ENCODE results near the gene WDR93. TPM values are rescaled to one million over a fixed set of nuclear protein-coding genes. Genes with fewer than 3 reads are reported as not detected.
A peak's percentile ranks its signal among the peaks of the same experiment; 100 is the strongest.

Gene WDR93
- polyA plus RNA-seq, 3 donors = 2.3 to 4.1 (median 2.9) TPM

DNA sequence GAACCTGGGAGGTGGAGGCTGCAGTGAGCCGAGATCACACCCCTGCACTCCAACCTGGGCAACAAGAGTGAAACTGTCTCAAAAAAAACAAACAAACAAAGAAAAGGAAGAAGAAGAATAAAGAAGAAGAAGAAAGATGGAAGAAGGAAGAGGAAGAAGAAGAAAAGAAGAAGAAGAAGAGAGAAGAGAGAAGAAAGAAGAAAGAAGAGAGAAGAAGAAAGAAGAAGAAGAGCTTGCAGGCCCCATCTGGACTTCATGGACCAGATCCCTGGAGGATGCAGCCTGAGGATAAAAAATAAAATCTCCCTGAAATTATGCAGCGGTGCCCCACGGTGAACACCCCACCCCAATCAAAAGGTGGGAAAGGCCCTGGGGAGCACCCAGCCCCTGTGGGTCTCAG lies 69.2 kb downstream of the WDR93 start:
- DNase-seq (ENCODE audit: extremely low read depth in 1 of 11, low read depth in 9 of 11, low spot score in 4 of 11) = no peak

DNA sequence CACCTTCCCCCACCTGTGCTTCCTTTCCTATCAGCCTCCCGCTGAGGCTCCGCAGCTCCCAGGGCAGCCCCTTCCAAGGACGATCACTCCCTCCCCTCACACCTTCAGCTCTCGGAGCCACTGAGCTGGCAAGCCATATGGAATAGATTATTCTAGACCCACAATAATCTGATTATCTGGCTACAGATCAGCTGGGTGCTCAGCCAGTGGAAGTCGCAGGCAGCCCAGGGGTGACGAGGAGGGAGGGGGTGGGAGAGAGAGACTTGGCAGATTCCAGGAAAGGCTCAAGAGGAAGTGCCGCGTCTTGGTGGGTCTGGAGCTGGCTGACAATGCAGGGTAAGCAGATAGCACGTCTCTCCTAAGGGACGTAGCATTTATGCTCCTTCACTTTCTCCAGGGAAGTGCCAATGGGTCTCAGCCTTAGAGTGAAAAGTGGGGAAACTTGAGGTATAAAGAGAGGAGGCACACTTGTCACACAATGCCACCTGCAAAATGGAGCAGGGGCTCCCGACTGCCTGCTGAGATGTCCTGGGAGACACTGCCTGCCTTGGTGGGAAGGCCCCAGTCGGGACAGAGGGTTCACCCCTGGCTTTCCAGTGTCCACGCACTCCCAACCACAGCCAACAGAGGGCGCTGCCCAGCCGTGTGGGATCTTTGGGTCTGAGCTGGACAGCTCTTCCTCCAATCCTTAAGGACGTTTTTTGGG lies 69.8 kb downstream of the WDR93 start:
- peak in 7 of 11 donors; percentile 39 to 65 (median 58) for DNase-seq (ENCODE audit: extremely low read depth in 1 of 11, low read depth in 9 of 11, low spot score in 4 of 11)

DNA sequence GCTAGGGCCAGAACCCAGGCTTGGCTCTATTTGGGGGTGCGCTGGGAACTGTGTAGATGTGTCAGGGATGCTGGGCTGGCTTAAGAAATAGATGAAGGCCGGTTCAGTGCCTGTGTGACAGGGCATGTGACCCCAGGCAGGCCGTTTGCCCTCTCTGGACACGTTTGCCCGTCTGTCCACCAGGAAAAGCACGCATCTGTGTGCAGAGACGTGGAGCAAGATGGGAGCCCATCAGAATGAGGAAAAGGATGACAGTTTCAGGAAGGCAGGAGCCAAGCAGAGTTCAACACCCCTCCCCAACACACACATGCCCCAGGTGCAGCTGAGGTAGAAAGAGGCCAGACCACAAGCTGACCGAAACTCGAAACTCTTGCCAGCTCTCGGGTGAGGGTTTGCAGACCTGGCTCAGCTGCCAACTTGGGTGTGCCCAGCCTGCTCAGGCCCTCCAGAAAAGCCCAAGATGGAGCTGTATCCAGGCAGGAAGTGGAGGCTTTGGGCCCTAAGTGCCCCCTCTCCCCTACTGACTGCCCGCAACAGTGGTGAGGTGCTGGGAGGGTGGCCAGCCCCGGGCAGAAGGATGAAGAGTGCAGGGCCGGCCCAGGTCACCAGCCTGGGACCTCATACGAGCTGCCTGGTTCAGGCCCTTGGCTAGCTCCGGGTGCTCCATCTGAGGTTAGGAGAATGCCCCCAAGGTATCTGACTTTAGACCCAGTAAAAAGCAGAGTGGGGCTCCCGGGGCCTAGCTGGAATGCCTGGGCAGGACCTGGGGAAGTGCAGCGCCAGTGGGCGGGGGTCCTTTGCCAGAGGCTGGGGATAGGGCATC lies 70.6 kb downstream of the WDR93 start:
- no peak for DNase-seq (ENCODE audit: extremely low read depth in 1 of 11, low read depth in 9 of 11, low spot score in 4 of 11)

DNA sequence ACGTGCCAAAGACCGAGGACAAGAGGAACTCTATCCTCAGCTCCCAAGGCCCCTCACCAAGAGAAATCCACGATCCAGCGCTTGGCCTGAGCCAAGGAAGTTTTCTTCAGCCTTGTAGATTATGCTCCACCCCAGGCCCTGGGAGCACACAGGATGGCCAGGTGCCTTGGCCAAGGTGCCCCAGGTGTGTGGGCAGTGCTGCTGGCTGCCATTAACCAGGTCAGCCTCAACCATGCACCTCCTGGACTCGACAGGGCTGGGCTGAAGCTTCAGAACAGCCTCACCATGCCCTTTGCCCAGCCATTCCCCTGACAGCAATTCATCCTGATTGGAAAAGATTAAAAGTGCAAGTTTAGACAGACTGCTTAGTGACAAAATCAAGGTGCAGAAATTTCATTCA lies 71.3 kb downstream of the WDR93 start:
- DNase-seq (ENCODE audit: extremely low read depth in 1 of 11, low read depth in 9 of 11, low spot score in 4 of 11) = no peak

DNA sequence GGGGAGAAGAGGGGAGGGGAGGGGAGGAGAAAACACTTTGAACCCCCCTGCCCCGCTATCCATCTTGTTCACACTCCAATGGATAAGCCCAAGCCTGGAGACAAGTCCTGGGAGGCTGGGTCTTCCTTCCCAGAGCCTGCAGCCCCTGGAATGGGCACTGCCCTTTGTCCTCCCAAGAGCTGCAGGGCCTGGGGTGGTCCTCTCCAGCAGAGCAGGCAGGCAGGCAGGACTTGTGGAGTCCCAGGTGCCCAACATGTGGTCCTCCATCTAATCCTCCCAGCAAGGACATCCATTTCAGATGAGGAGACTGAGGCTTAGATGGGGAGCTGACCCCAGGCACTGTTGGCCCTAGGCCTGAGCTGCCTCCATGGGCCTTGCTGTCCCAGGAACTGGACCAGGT lies 75.1 kb downstream of the WDR93 start:
- no peak for DNase-seq (ENCODE audit: extremely low read depth in 1 of 11, low read depth in 9 of 11, low spot score in 4 of 11)

DNA sequence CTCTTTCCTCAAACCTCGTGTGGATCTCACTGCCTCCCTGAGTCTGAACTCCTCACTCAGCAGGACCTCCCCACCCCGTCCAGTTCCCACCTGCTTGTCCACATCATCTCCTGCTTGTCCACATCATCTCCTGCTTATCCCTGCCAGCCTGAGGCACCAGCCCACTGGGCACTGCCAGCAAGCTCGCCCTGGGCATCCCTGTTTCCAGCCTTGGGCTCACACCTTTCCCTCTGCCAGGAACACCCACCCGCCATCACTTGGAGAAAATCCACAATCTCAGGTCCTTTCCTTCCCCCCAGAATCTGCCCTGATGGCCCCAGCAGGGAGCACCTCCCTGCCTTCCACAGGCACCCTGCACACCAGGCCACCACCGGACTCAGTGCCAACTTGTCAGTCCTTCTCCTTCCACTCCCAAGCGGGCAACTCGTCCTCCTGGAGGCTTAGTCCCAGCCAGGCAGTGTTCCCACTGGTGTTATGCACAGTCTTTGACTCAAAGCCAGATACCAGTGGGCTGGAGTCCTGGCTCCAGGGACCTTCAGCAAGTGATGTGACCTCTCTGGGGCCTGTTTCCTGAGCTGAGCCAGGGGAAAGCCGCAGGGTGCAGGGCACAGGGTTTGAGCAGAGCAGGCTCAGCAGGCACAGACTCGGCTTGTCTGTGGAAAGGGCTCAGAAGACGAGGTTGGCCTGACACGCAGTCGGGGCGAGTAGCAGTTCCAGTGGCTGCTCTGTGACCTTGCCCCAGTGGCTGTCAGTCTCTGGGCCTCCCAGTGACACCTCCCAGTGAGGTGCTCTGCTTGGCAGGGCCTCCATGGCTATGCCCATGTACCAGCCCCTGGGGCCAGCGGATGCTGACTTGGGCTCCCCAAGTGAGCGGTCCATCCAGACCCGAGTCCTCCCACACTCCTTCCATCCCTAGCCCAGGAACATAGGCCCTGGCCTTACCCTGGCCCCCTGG lies 76.0 kb downstream of the WDR93 start:
- no peak for DNase-seq (ENCODE audit: extremely low read depth in 1 of 11, low read depth in 9 of 11, low spot score in 4 of 11)

DNA sequence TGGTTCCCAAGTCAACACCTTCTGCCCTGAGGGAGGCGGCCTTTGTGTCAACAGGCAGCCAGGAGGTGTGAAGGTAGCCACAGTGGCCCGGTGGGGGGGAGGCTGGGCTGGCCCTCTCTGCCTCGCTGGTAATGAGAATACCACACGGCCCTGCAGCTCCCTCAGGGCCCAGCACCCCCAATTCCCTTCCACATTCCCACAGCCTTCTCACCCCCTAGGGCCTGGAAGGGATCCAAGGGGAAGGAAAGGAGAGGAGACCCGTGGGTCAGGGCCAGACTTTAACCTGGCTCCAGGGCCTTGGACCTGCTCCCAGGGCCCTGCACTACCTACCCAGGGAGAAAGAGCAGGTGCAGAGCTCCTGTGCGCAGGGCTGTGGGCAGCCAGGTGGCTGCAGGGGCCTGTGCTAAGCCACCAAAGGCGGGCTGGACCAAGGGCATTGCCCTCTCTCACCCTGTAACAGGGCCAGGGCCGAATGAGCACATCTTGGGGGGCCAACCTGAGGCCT lies 76.9 kb downstream of the WDR93 start:
- DNase-seq (ENCODE audit: extremely low read depth in 1 of 11, low read depth in 9 of 11, low spot score in 4 of 11) = no peak

DNA sequence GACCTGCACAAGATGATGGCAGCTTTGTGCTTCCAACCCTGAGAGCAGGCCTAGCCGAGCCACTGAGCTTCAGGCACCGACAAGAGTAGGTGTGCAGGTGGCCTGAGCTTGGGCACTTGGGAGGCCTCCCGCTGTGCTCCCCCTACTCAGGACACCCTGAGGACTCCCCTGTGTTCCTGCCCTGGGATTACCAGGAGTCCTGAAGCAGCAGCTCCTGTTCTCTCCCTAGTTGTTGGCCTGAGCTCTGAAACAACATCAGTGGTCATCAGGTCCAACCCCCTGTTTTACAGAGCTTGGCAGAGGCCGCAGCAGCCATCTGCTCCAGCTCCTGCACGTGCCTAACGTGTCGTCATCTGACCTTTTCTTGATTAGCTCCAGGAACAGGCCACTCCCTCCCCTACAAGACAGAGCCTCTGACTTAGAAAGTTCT lies 77.5 kb downstream of the WDR93 start:
- DNase-seq (ENCODE audit: extremely low read depth in 1 of 11, low read depth in 9 of 11, low spot score in 4 of 11) = no peak

DNA sequence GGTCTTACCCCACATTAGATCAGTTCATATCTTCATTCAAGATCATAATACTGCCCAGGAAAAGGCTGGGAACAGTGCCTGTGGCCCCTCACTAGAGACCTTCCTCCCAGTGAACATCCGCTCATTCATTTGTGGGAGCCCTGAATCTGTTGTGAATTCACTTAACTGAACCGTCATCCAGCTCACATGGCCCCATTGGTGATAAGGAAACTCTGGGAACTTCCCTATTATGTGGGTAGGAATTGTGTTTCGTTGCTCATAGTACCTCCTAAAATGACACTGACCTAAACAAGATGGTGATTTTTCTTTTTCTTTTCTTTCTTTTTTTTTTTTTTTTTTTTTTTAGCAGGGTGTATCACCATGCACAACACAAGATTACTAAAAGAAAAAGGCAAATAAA lies 78.8 kb downstream of the WDR93 start:
- no peak for DNase-seq (ENCODE audit: extremely low read depth in 1 of 11, low read depth in 9 of 11, low spot score in 4 of 11)

DNA sequence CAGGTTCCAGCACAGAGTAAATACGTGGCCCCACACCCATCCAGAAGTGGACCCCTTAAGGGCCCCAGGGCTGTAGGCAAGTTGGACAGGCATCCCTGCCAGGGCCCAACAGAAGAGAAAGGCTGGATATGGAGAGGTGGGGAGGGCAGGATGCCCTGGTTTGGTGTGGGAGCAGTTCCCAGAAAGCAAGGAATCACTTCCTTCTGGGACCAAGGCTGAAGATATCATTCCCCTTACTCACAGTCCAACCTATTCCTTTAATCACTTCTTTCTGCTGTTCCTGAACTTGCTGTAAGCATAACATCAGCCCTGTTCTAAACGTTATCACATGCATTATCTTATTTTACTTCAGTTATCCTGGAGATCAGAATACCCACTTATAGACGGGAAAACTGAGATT lies 79.4 kb downstream of the WDR93 start:
- DNase-seq (ENCODE audit: extremely low read depth in 1 of 11, low read depth in 9 of 11, low spot score in 4 of 11) = no peak

DNA sequence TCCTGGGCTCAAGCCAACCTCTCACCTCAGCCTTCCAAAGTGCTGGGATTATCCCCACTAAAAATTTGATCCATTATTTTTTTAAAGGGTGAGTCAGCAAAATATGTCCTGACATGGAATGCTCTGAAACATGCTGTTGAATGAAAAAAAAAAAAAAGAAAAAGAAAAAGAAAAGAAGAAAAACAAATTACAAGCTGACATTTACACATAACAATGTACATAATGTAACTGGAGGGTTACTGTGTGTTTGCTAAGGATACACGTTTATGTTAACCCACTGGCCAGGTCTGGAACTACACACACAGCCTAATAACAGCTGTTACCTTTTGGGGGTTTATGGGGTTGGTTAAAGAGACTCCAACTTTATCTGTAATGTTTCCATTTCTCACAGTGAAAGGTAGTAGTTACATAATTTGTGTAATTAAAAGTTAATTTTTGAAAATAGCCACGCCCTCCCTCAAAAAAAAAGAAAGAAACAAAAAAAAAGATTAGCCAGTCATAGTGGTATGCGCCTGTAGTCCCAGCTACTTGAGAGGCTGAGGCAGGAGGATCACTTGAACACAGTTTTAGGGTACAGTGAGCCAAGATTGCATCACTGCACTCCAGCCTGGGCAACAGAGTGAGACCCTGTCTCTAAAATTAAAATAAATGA lies 82.4 kb downstream of the WDR93 start:
- no peak for DNase-seq (ENCODE audit: extremely low read depth in 1 of 11, low read depth in 9 of 11, low spot score in 4 of 11)

DNA sequence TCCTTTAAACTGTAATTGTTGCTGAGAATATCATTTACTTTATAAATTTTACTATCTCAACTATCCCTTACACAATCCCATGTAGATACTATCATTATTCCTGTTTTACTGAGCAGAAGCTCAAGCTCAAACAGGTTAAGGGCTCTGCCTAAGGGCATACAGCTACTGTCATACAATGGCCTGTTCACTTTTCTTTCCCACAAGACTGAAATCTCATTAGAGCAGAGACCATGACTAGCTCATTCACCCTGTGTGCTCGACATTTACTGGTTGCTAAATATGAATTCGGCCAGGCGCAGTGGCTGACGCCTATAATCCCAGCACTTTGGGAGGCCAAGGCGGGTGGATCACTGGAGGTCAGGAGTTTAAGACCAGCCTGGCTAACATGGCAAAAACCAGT lies 83.9 kb downstream of the WDR93 start:
- DNase-seq (ENCODE audit: extremely low read depth in 1 of 11, low read depth in 9 of 11, low spot score in 4 of 11) = no peak

DNA sequence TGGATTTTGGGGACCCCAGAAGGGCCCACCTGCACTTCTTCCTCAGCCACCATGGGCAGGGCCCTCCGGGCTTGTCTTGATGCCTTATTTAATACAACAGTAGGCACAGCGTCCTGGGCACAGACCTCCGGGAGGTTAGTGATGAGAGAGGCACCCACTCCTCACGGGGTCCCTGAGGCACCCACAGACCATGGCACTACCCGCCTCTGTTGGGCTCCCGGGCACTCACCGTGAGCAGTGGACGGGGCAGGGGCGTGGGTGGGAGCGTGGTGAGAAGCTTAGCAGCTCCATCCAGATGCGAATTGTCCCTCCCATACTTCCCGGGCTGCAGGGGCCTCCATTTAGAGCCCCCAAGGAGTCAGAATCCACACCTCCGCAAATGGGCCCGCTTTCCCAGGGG lies 85.2 kb downstream of the WDR93 start:
- no peak for DNase-seq (ENCODE audit: extremely low read depth in 1 of 11, low read depth in 9 of 11, low spot score in 4 of 11)

DNA sequence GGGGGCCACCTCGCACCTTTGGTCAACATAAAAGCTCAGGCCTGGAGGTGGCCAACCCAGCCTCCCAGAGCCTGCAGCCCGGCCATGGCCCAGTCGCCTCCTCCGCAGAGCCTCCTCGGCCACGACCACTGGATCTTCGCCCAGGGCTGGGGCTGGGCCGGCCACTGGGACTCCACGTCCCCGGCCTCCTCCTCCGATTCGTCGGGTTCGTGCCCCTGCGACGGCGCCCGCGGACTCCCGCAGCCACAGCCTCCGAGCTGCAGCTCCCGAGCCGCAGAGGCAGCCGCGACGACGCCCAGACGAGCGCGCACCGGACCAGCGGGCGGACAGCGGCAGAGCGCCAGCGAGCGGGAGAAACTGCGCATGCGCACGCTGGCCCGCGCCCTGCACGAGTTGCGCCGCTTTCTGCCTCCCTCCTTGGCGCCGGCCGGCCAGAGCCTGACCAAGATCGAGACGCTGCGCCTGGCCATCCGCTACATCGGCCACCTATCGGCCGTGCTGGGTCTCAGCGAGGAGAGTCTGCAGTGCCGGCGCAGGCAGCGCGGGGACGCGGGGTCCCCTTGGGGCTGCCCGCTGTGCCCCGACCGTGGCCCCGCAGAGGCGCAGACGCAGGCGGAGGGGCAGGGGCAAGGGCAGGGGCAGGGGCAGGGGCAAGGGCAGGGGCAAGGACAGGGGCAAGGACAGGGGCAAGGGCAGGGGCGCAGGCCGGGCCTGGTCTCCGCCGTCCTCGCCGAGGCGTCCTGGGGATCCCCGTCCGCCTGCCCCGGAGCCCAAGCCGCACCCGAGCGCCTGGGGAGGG lies 85.9 kb downstream of the WDR93 start, which contains the start of gene MESP2:
Gene MESP2 (plus strand): TSS at position 59 of the 799 bp plus-strand sequence. CDS start 26 bp downstream, at position 85.
- DNase-seq (ENCODE audit: extremely low read depth in 1 of 11, low read depth in 9 of 11, low spot score in 4 of 11) = peak; percentile 58 to 85 (median 76)

DNA sequence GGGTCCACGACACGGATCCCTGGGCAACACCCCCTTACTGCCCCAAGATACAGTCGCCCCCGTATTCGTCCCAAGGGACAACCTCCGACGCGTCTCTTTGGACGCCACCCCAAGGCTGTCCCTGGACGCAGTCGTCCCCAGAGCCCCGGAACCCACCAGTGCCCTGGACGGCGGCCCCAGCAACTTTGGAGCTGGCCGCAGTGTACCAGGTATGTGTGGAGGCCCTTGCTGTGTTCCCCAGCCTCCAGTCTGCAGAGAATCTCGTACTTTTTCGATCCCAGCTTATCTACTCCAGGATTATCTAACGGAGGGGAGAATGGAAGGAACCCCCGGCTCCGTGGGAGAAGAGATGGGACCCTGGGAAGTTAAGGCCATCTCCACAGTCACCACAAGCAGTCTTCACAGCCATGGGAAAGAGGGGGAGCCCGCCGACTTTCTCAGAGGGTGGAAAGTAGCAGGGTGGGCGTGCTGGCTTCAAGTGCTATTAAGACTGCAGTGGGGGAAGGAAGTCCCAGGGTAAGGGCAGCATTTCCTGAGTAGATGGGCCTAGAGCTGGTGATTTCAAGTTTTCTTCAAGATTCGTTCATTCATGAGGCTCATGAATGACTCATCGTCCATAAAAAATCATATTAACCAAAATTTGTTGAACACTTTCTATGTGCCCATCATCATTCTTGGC lies 86.6 kb downstream of the WDR93 start:
- no peak for DNase-seq (ENCODE audit: extremely low read depth in 1 of 11, low read depth in 9 of 11, low spot score in 4 of 11)

DNA sequence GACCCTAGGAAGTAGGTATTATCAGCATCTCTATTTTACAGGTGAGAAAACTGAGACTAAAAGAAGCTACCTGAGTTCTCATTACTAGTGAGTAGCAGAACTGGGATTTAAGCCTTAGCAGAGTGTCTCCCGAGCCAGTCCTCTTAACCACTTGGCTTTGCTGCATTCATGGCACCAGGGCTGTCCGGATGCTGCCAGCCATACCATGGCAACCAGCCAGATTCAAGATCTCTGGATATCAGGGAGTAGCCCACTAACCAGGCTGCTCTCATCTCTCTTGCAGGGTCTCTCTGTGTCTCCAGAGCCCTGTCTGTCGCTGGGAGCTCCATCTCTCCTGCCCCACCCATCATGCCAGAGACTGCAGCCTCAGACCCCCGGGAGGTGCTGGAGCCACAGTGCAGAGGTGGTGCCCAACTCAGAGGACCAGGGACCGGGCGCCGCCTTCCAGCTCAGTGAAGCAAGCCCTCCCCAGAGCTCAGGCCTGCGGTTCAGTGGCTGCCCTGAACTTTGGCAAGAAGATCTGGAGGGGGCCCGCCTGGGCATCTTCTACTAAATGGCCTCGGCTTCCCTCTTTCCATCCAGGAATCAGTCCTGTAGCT lies 87.3 kb downstream of the WDR93 start:
- DNase-seq (ENCODE audit: extremely low read depth in 1 of 11, low read depth in 9 of 11, low spot score in 4 of 11) = no peak

DNA sequence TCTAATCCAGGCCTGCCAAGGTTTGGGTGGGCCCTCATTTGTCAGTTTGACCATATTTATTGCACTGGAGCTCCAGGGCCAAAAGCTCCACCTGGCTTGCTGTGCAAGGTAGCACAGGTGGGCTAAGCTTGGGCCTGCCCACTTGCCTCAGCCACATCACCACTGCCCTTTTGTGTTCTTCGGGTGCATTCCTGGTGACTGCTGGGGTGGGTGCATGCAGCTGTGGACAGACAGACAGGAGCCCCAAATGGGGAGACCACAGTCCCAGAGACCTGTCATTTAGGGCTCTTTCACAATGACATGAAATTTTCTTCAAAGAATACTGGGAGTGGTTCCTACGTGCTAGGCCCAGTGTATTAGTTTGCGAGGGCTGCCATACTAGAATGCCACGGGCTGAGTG lies 88.2 kb downstream of the WDR93 start:
- DNase-seq (ENCODE audit: extremely low read depth in 1 of 11, low read depth in 9 of 11, low spot score in 4 of 11) = no peak

All from renal cortex interstitium (tissue), 11 donors.